ENCODE measurements around the gene STX3. TPM values are rescaled to one million over a fixed set of nuclear protein-coding genes. Genes with fewer than 3 reads are reported as not detected.
A peak's percentile ranks its signal among the peaks of the same experiment; 100 is the strongest.

STX3 gene
- total RNA-seq, 1 donor from 2014 or later: 52.4 TPM

DNA sequence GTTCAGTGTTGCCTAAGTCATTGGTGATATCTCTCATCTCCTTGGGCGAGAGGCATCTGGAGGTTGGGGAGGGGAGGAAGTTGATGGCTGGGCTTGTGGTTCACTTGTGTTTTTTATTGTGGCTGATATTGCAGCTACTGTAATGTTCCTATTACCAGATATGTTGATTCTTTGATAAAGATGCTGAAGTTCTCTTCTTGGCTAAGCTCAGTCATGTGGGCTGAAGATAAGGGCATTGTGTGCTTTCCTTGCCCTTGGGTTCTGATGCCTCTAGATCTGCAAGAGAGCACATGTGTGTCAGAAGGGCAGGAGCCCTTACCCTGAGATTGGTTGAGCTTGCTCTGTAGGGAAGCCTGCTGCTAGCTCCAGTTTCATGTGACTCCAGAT is 12.0 kb downstream of the STX3 start:
- H3K4me3 Mint-ChIP-seq: no peak overlapping the region
- H3K27me3 Mint-ChIP-seq (ENCODE audit: insufficient read depth, low read depth): no peaks in the 10 kb centered on the region
- Histone ChIP-seq H2AFZ (replicated peaks) (no peak overlapping the region), H3K9ac (no peak overlapping the region), H3K4me1 (peaks cover 18% of the 10 kb centered on the region), H3K27ac (no peak overlapping the region), H3K9me3 (ENCODE audit: low read depth) (no peaks in the 10 kb centered on the region), H3K4me3 (no peak overlapping the region), H3F3A (ENCODE audit: low read depth) (no peaks in the 10 kb centered on the region), H3K27me3 (no peaks in the 10 kb centered on the region), H3K36me3 (no peaks in the 10 kb centered on the region), H3K79me2 (ENCODE audit: low read depth) (peaks cover 58% of the 10 kb centered on the region), H3K4me2 (peak overlapping the region; percentile 52), H4K20me1 (ENCODE audit: low read depth) (peaks cover 8% of the 10 kb centered on the region)
- H3K4me1 Mint-ChIP-seq: no peaks in the 10 kb centered on the region
- H3K27ac Mint-ChIP-seq: no peak overlapping the region
- no peaks in the 10 kb centered on the region for H3K9me3 Mint-ChIP-seq
- H3K36me3 Mint-ChIP-seq: no peaks in the 10 kb centered on the region
- TF ChIP-seq, protein P1, sequence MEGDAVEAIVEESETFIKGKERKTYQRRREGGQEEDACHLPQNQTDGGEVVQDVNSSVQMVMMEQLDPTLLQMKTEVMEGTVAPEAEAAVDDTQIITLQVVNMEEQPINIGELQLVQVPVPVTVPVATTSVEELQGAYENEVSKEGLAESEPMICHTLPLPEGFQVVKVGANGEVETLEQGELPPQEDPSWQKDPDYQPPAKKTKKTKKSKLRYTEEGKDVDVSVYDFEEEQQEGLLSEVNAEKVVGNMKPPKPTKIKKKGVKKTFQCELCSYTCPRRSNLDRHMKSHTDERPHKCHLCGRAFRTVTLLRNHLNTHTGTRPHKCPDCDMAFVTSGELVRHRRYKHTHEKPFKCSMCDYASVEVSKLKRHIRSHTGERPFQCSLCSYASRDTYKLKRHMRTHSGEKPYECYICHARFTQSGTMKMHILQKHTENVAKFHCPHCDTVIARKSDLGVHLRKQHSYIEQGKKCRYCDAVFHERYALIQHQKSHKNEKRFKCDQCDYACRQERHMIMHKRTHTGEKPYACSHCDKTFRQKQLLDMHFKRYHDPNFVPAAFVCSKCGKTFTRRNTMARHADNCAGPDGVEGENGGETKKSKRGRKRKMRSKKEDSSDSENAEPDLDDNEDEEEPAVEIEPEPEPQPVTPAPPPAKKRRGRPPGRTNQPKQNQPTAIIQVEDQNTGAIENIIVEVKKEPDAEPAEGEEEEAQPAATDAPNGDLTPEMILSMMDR (IDR thresholded peaks at IDR 0.05): no peak
- TF ChIP-seq EZH2phosphoT487 (IDR thresholded peaks at IDR 0.05): no peak
- TF ChIP-seq EZH2 (IDR thresholded peaks at IDR 0.05): no peak
- DNase-seq (ENCODE audit: low spot score): no peak

DNA sequence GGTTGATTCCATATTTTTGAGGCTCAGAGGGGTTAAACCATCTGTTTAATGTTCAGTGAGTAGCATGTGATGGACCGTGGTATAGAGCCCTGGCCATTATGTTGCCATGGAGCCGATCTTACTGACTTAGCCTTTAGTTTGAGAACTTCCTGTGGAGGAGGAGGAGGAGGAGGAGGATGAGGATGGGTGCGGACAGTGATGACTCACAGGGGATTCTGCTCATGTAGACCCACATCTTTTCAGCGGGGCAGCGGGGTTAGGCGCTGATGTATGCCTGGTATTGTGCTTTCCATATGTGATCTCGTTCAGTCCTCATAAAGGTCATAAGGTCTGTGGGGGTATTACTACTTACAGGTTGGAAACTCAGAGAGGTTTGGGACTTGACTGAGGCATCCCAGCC is 13.9 kb downstream of the STX3 start:
- no peaks in the 10 kb centered on the region for H3K4me1 Mint-ChIP-seq
- Histone ChIP-seq H3K9ac (no peak overlapping the region), H3K27ac (no peak overlapping the region), H3K4me1 (peaks cover 18% of the 10 kb centered on the region), H2AFZ (replicated peaks) (no peak overlapping the region), H3F3A (ENCODE audit: low read depth) (no peaks in the 10 kb centered on the region), H3K27me3 (no peaks in the 10 kb centered on the region), H3K79me2 (ENCODE audit: low read depth) (peaks cover 42% of the 10 kb centered on the region), H3K36me3 (no peaks in the 10 kb centered on the region), H3K9me3 (ENCODE audit: low read depth) (no peaks in the 10 kb centered on the region), H3K4me3 (no peak overlapping the region), H4K20me1 (ENCODE audit: low read depth) (peaks cover 8% of the 10 kb centered on the region), H3K4me2 (no peak overlapping the region)
- DNase-seq (ENCODE audit: low spot score): no peak
- no peaks in the 10 kb centered on the region for H3K36me3 Mint-ChIP-seq
- no peak overlapping the region for H3K4me3 Mint-ChIP-seq
- TF ChIP-seq EZH2phosphoT487 (IDR thresholded peaks at IDR 0.05) (no peak), EZH2 (IDR thresholded peaks at IDR 0.05) (no peak)
- TF ChIP-seq, protein P1 (IDR thresholded peaks at IDR 0.05): no peak
- H3K9me3 Mint-ChIP-seq: no peaks in the 10 kb centered on the region
- H3K27me3 Mint-ChIP-seq (ENCODE audit: insufficient read depth, low read depth): no peaks in the 10 kb centered on the region
- no peak overlapping the region for H3K27ac Mint-ChIP-seq

DNA sequence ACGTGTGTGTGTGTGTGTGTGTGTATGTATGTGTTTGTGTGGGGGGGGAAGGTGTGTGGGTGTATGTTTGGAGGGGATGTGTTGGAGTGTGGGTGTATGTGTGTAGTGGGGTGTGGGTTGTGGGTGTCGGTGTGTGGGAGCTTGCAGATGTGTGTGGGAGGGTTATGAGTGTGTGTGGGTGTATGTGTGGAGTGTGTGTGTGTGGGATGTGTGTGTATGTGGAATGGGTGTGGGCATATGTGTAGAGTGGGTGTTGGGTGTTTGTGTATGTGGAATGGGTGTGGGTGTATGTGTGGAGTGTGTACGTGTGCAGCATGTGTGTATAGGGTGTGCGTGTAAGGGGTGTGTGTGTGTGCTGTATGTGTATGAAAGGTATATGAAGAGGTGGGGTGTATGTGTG is 14.7 kb downstream of the STX3 start:
- Histone ChIP-seq H3K79me2 (ENCODE audit: low read depth) (peaks cover 36% of the 10 kb centered on the region), H3K9ac (no peak overlapping the region), H2AFZ (replicated peaks) (no peak overlapping the region), H3F3A (ENCODE audit: low read depth) (no peaks in the 10 kb centered on the region), H3K27ac (no peak overlapping the region), H4K20me1 (ENCODE audit: low read depth) (peaks cover 8% of the 10 kb centered on the region), H3K36me3 (no peaks in the 10 kb centered on the region), H3K4me2 (no peak overlapping the region), H3K4me3 (no peak overlapping the region), H3K4me1 (peaks cover 18% of the 10 kb centered on the region), H3K27me3 (no peaks in the 10 kb centered on the region), H3K9me3 (ENCODE audit: low read depth) (no peaks in the 10 kb centered on the region)
- TF ChIP-seq, protein P1 (IDR thresholded peaks at IDR 0.05): no peak
- Mint-ChIP-seq H3K27ac (no peak overlapping the region), H3K4me1 (no peaks in the 10 kb centered on the region), H3K9me3 (no peaks in the 10 kb centered on the region), H3K27me3 (ENCODE audit: insufficient read depth, low read depth) (no peaks in the 10 kb centered on the region), H3K36me3 (no peaks in the 10 kb centered on the region), H3K4me3 (no peak overlapping the region)
- no peak for DNase-seq (ENCODE audit: low spot score)

DNA sequence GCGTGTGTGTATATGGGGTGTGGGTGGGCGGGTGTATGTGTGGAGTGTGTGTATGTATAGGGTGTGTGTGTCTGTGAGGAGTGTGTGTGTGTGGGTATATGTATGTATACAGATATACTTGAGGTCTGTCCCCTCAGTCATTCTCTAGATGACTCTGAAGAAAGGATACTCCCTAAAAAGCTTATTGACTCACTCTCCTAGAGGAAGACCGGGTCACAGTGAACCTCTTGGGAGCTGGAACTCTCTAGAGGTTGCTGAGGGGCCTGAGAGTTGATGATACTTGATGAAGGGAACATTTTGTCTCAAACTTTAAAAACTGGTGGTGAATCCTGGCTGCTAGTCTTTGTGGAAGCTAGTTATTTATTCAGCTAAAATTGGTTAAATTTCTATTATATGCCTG is 15.1 kb downstream of the STX3 start:
- Histone ChIP-seq H2AFZ (replicated peaks) (no peak overlapping the region), H3K4me3 (no peak overlapping the region), H3K4me2 (no peak overlapping the region), H3K27me3 (no peaks in the 10 kb centered on the region), H3K27ac (no peak overlapping the region), H3K36me3 (no peaks in the 10 kb centered on the region), H3K9me3 (ENCODE audit: low read depth) (no peaks in the 10 kb centered on the region), H3K79me2 (ENCODE audit: low read depth) (peaks cover 32% of the 10 kb centered on the region), H3K4me1 (peaks cover 17% of the 10 kb centered on the region), H3K9ac (no peak overlapping the region), H3F3A (ENCODE audit: low read depth) (no peaks in the 10 kb centered on the region), H4K20me1 (ENCODE audit: low read depth) (peaks cover 8% of the 10 kb centered on the region)
- DNase-seq (ENCODE audit: low spot score): no peak
- no peaks in the 10 kb centered on the region for H3K27me3 Mint-ChIP-seq (ENCODE audit: insufficient read depth, low read depth)
- no peak overlapping the region for H3K27ac Mint-ChIP-seq
- no peaks in the 10 kb centered on the region for H3K9me3 Mint-ChIP-seq
- no peaks in the 10 kb centered on the region for H3K4me1 Mint-ChIP-seq
- H3K36me3 Mint-ChIP-seq: no peaks in the 10 kb centered on the region
- no peak overlapping the region for H3K4me3 Mint-ChIP-seq
- no peak for TF ChIP-seq EZH2phosphoT487 (IDR thresholded peaks at IDR 0.05)
- TF ChIP-seq, protein P1 (IDR thresholded peaks at IDR 0.05): no peak
- no peak for TF ChIP-seq EZH2 (IDR thresholded peaks at IDR 0.05)

All from neural progenitor cell (in vitro differentiated cells).